ENCODE data around the gene MOCS1. TPM values are rescaled to one million over a fixed set of nuclear protein-coding genes. Genes with fewer than 3 reads are reported as not detected.

Gene MOCS1
- polyA plus RNA-seq, 1 donor, result 11.0 TPM

- DNase-seq, result no peak
Measured at GRCh38 chr6:39876826-39877225, 57.4 kb downstream of the MOCS1 start.

DNA sequence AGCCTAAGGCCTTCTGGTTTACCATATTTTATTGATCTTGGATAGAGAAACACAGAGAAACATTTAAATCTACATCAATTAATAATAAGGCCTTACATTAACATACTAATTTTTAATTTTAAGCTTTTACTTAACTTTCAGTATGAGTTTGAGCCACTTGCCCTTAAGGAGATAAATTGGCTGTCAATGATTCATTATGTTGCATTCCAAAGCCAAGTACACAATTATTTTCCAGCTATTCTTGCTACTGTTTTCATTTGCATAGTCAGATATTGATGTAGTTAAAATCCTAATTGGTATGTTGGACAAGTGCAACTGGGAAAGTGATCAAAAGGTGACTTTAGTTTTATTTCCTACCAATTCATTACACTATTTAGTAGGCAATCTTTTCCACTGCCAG is 58.2 kb downstream of the MOCS1 start:
- no peak for DNase-seq

GRCh38 chr6:39873439-39873838 is 60.8 kb downstream of the MOCS1 start:
- no peak for DNase-seq

GRCh38 chr6:39870950-39871349 is 63.3 kb downstream of the MOCS1 start:
- DNase-seq, result no peak

- no peak for DNase-seq
Measured at GRCh38 chr6:39867592-39867991, 66.7 kb downstream of the MOCS1 start.

DNA sequence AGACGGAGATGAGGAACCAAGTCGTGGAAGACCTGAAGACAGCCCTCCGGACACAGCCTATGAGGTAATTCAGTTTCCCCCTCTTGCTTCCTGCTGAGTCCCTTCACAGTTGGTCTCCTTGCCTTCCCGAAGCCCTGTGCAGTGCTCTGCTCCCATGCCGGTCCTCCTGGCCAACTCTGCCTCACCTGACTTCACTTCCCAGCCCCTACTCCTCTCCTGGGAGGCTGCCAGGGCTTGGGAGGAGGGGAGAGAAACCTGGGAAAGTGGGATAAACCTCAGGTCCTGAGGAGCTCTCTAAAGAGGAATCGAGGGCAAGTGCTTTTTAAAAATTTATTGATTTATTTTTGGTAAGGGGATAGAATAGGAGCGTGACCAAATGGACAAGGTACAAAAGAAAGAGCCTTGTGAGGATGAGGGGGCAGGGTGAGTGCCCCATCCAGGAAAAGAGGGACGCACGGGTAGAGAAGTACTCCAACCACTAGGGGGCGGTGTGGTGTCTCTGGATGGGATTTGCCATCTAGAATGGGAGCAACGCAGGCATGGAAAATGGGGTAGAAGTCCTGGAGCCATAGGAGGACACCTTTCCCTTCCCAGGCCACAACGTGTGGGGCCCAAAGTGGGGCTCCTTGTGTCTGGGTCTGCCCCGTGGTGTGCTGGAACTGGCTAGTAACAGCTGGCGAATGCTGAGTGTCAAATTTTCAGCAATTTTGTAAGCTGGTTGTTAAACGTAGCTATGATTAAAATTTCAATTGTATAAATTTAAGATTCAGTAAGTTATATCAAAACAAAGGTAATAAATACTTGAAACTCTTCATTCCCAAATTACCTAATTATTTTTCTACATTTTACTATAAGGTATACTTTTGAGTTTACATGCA is 69.0 kb downstream of the MOCS1 start:
- no peak for DNase-seq

- no peak for DNase-seq
Measured at GRCh38 chr6:39861663-39862062, 72.6 kb downstream of the MOCS1 start.

DNA sequence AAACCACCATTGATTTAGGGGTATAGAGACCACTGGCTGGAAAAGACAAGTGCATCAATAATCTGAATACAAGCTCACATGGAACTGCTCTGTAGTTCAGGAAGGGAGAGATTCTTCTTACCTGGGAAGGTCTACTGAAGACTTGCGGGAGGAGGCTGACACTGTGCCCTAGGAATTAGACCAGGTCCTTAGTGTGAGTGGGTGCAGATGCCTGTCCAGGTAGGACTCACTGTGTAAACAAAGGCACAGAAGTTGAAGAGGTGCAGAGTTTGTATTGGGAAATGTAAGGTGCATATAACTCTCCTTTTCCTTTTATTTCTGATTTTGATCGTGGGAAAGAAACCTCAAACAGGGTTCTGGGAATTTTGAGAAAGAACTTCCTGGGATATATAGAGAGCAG is 75.2 kb downstream of the MOCS1 start:
- DNase-seq, result no peak

GRCh38 chr6:39855356-39855995 is 78.8 kb downstream of the MOCS1 start:
- DNase-seq, result no peak

Other genes starting within 250 kb of the MOCS1 start
- gene KIF6, start 209.1 kb downstream of the MOCS1 start, polyA plus RNA-seq (ENCODE audit: insufficient read length), result 6.6 TPM
- 26.2 TPM for gene DAAM2, start 142.1 kb downstream of the MOCS1 start, polyA plus RNA-seq (ENCODE audit: insufficient read length)